IPS-18a (cell line): ENCODE measurements around the gene RMND5B.
"Not testable (repeated sequence)": the region's sequence is repeated elsewhere in the genome, so short reads cannot be mapped to it uniquely, and the experiment has no call there.

Source experiments
- H3K27ac ChIP-seq: one replicate; pipeline ENCODE4 v1.5.1; 2013; ENCODE audit warnings: low read length
- H3K27me3 ChIP-seq: one replicate; pipeline ENCODE4 v1.6.1; 2013; ENCODE audit warnings: mild to moderate bottlenecking, low read length; ENCODE audit not compliant: control insufficient read depth, insufficient read depth
- H3K36me3 ChIP-seq: one replicate; pipeline ENCODE4 v1.6.1; 2013; ENCODE audit warnings: low read depth, low read length; ENCODE audit not compliant: control insufficient read depth
- H3K4me1 ChIP-seq: one replicate; pipeline ENCODE4 v1.6.1; 2013; ENCODE audit warnings: low read depth, low read length; ENCODE audit not compliant: control insufficient read depth
- H3K4me3 ChIP-seq: one replicate; pipeline ENCODE4 v1.5.1; 2013; ENCODE audit warnings: low read length
- H3K9ac ChIP-seq: one replicate; pipeline ENCODE4 v1.6.1; 2013; ENCODE audit warnings: mild to moderate bottlenecking, low read length, moderate library complexity
- H3K9me3 ChIP-seq: one replicate; pipeline ENCODE4 v1.6.1; 2013; ENCODE audit warnings: low read depth, low read length; ENCODE audit not compliant: control insufficient read depth

RMND5B gene

DNA sequence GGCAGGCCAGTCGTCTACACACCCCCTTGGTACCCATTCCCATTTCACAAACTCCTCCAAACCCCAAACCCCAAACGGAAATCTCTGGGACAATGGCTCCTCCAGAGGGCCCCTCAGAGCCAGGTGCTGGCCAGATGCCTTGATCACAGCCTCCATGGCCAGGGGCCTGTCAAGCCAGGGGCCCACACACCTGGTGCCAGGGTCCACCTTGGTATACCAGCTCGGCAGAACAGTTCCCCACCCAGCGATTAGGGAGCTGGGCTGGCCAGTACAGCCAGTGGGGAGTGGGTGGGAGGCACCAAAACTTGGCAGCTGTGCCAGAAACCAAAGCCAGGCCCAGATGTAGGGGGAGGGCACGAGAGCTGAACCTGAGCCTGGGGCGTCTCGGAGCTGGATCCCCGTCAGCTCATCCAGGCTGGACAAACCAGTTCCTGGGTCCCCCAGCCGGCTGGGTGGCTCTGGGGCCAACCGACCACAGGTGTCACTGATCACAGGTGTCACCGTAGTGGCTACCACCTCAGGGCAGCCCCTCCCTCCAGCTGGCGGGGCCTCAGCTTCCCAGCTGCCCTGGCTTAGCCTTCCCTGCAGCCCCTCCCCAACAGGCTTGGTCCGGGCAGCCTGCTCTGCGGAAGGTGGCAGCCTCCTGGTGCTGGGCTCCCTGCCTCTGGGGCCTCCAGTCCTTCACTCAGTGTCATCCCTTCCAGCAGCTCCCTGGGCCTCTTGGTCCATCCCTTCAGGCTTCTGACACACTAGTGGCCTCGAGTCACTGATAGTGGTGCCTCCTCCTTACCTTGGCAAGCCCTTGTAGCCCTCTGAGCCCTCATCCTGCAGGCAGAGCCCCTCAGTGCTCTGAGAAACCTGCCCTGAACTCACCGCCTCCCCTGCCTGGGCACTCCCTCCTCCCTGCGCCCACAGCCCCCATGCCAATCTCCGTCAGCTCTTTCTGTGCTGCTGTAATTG lies 6.6 kb upstream of the RMND5B start:
- Histone ChIP-seq H3K4me1 (peaks cover 37% of the 10 kb centered on the region), H3K27me3 (no peaks in the 10 kb centered on the region), H3K36me3 (peaks cover 39% of the 10 kb centered on the region), H3K27ac (no peak overlapping the region), H3K9ac (no peak overlapping the region), H3K9me3 (no peaks in the 10 kb centered on the region), H3K4me3 (no peak overlapping the region)

DNA sequence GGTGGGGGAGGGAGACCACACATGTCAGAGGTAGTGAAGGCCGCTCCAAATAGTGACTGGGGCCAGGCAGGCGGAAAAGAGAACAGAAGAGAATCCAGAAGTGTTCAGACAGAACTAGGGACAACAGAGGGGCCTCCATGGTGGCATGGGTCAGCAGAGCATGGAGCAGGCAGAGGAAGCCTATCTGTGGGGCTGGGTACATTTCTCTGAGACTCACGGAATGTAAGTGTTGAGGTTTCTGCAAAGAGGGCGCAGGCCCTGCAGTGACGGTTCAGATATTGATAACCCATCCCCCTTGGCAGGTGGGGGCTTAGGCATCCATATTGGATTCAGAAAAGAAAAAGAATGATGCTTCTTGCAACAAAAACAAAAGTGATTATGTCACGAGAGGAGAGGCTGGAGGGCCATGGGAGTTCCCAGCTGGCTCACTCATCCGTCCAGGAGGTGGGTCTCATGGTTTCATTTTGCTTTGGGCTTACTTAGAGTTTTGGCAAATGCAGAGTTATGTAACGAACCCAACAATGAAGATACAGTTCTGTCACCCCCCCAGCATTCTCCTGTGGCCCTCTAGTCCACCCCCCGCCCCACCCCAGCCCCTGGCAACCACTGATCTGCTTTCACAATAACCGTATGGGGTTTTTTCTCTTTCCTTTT lies 5.4 kb upstream of the RMND5B start:
- Histone ChIP-seq H3K27ac (peak overlapping the region; percentile 69), H3K4me1 (peaks cover 41% of the 10 kb centered on the region), H3K9ac (peak overlapping the region; percentile 53), H3K27me3 (no peaks in the 10 kb centered on the region), H3K4me3 (no peak overlapping the region), H3K36me3 (peaks cover 31% of the 10 kb centered on the region), H3K9me3 (no peaks in the 10 kb centered on the region)

DNA sequence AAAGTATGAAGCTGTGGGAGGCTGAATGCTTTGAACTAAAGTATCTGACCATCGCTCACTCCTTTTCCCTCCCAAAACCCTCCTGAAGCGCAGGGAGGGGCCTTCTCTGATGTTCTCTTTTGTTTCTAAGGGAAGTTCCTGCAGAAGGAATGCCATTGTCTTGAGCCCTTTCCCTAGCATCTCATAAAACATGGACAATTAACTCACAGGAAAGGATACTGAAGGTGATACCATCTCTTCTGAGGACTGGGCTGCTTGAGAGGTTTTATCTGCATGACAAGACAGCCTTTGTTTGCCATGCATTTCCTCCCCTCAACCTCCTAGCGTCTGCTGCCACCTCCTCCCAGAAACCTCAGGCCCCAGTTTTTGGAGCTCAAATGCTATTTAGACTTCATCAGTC lies 4.3 kb upstream of the RMND5B start:
- Histone ChIP-seq H3K9ac (peak overlapping the region; percentile 53), H3K27ac (peak overlapping the region; percentile 95), H3K4me3 (peak overlapping the region; percentile 19), H3K36me3 (peaks cover 23% of the 10 kb centered on the region), H3K4me1 (peaks cover 41% of the 10 kb centered on the region), H3K27me3 (no peaks in the 10 kb centered on the region), H3K9me3 (no peaks in the 10 kb centered on the region)

DNA sequence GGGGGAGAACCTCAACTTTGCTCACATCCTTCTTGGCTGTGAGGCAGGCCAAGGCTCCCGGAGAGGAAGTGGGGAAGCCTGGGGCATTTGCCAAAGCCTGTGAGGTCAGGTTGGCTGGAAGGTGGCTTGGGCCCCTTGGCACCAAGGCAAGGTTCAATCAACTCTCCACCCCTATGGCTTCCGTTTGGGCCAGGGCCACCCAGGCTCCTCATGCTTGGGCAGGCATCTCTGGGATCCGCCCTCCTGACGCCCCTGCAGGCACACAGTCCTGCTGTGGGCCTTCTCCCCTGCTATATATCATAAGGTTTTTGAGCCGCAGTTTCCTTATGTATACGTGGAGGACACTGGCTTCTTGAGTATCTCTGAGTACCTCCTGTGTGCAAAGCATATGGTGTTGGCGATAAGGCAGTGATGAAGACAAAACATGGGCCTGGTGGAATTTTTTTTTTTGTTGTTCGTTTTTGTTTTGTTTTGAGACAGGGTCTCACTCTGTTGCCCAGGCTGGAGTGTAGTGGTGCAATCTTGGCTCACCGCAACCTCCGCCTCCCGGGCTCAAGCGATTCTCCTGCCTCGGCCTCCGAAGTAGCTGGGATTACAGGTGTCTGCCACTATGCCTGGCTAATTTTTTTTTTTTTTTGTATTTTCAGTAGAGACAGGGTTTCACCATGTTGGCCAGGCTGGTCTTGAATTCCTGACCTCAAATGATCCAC lies 3.4 kb upstream of the RMND5B start:
- Histone ChIP-seq H3K27ac (peak overlapping the region; percentile 95), H3K36me3 (peaks cover 14% of the 10 kb centered on the region), H3K9ac (peak overlapping the region; percentile 53)

DNA sequence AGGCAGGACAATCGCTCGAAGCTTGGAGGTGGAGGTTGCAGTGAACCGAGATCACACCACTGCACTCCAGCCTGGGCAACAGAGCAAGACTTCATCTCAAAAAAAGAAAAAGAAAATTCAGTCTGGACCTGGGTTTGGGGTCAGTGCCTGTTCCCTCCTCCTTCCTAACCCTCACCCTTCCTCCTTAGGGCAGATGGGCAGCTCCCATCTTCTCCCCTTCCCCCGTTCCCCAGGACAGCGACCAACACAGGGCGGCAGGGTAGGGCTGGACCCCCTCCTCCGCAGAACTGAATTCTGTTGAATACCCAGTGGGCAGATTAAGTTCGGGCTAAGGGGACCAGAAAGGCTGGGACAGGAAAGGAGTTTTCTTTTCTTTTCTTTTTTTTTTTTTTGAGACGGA lies 1.5 kb upstream of the RMND5B start:
- Histone ChIP-seq H3K27ac (no peak overlapping the region), H3K4me1 (peaks cover 38% of the 10 kb centered on the region), H3K9ac (peak overlapping the region; percentile 17), H3K4me3 (no peak overlapping the region), H3K27me3 (no peaks in the 10 kb centered on the region), H3K36me3 (peaks cover 5% of the 10 kb centered on the region), H3K9me3 (no peaks in the 10 kb centered on the region)

More for the DNA sequence above, 3.4 kb upstream of the RMND5B start:
- not testable (repeated sequence) for H3K9me3 ChIP-seq, H3K27me3 ChIP-seq
- Histone ChIP-seq H3K4me1 (peaks cover 45% of the 10 kb centered on the region), H3K4me3 (peak overlapping the region; percentile 19)

DNA sequence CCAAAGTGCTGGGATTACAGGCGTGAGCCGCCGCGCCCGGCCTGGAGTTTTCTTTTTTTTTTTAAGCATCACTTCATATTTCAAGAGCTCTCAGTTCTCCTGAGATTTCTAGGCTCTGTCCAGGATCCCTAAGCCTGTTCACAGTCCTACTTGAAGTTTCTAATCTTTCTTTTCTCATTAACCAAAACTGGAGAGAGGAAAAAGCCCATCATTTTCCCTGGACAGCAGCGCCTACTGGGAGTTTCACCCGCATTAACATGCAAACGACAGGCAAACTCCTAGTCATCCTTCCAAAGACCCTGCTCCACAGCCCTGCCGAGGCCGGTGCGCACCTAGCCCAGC lies 609 bp upstream of the RMND5B start:
- H3K36me3 ChIP-seq, H3K9me3 ChIP-seq, H3K27me3 ChIP-seq: not testable (repeated sequence)
- Histone ChIP-seq H3K4me3 (peak overlapping the region; percentile 86), H3K9ac (peak overlapping the region; percentile 82), H3K4me1 (peaks cover 34% of the 10 kb centered on the region), H3K27ac (peak overlapping the region; percentile 68)

DNA sequence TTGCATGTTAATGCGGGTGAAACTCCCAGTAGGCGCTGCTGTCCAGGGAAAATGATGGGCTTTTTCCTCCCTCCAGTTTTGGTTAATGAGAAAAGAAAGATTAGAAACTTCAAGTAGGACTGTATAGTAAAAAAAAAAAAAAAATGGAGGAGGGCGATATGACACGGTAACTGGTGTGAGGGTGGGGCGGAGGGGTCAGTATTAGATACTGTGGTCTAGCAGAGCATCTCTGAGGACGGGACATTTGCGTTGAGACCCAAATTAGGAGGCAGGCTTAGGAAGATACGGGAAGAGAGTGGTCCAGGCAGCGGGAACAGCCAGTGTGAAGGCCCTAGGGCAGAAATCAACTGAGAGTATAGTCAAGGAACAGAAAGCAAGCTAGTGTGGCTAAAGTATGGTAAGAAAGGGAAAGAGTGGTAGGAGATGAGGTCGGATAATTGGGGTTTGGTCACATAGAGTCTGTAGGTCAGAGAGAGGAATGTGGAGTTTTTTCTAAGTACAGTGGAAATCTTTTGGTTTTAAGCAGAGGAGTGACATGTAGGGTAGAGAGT lies 707 bp downstream of the RMND5B start:
- H3K9me3 ChIP-seq, result no peaks in the 10 kb centered on the region

DNA sequence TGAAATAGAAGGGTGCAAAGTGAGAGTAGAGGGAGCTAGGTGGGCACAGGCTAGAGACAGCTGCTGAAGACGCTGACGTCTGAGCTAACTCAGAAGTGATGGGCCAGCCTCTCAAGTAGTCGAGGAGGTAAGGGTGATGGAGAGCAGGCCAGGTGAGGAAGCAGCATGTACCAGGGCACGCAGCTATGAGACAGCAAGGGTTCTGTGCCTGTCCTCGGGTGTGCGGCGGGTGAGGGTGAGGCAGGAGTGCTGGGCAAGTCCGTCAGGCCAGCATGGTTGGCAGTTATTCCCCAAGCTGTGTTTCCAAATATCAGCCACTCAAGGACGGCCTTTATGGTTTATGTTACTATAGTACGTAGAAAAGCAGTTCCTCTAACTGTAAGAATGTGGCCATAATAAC lies 6.2 kb downstream of the RMND5B start:
- H3K4me3 ChIP-seq, result no peak overlapping the region
- H3K9ac ChIP-seq, result no peak overlapping the region
- peaks cover 50% of the 10 kb centered on the region for H3K36me3 ChIP-seq
- peaks cover 4% of the 10 kb centered on the region for H3K4me1 ChIP-seq
- H3K27ac ChIP-seq, result no peak overlapping the region
- H3K9me3 ChIP-seq, result no peaks in the 10 kb centered on the region
- H3K27me3 ChIP-seq, result no peaks in the 10 kb centered on the region

More for the DNA sequence above, 707 bp downstream of the RMND5B start:
- Histone ChIP-seq H3K36me3 (peaks cover 14% of the 10 kb centered on the region), H3K27ac (peak overlapping the region; percentile 62), H3K4me3 (peak overlapping the region; percentile 86), H3K9ac (peak overlapping the region; percentile 82), H3K4me1 (peaks cover 28% of the 10 kb centered on the region), H3K27me3 (no peaks in the 10 kb centered on the region)

DNA sequence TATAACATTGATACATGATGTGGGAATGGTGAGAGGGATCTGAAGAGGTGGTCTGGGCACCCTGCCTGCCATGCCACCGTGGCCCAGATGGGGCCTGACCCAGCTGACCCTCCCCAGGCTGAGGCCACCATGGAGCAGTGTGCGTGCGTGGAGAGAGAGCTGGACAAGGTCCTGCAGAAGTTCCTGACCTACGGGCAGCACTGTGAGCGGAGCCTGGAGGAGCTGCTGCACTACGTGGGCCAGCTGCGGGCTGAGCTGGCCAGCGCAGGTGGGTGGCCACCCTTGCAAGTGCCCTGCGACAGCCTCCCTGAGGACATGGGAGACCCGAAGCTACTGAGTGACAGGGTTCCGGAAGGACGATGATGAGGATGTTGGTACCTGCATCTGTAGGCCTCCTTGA lies 7.2 kb downstream of the RMND5B start:
- no peak overlapping the region for H3K27ac ChIP-seq

DNA sequence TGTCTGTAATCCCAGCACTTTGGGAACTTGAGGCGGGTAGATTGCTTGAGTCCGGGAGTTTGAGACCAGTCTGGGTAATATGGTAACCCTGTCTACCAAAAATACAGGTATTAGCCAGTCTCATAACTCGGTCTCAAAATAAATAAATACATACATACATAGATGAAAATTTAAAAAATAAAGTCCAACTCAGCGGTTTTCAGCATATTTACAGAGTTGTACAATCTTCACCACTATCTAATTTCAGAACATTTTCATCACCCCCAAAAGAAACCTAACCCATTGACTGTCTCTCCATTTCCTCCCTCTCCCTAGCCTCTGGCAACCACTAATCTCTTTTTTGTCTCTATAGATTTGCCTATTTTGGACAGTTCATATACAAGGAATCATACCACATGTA lies 10.7 kb downstream of the RMND5B start:
- Histone ChIP-seq H3K4me3 (no peak overlapping the region), H3K27ac (no peak overlapping the region), H3K9me3 (no peaks in the 10 kb centered on the region), H3K27me3 (no peaks in the 10 kb centered on the region), H3K36me3 (peaks cover 71% of the 10 kb centered on the region), H3K9ac (no peak overlapping the region), H3K4me1 (no peaks in the 10 kb centered on the region)

More for the DNA sequence above, 7.2 kb downstream of the RMND5B start:
- peaks cover 60% of the 10 kb centered on the region for H3K36me3 ChIP-seq
- no peaks in the 10 kb centered on the region for H3K27me3 ChIP-seq
- H3K9ac ChIP-seq, result no peak overlapping the region
- no peak overlapping the region for H3K4me3 ChIP-seq
- peaks cover 4% of the 10 kb centered on the region for H3K4me1 ChIP-seq
- no peaks in the 10 kb centered on the region for H3K9me3 ChIP-seq

DNA sequence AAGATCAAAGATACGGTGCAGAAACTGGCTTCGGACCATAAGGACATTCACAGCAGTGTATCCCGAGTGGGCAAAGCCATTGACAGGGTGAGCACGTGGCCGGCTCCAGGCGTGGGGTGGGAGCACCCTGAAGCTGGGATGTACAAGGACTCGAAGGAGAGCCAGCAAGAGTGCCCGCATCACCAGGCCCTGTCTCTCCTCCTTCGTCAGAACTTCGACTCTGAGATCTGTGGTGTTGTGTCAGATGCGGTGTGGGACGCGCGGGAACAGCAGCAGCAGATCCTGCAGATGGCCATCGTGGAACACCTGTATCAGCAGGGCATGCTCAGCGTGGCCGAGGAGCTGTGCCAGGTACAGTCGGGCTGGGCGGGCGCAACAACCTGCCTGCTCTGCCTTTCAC lies 11.8 kb downstream of the RMND5B start:
- no peaks in the 10 kb centered on the region for H3K9me3 ChIP-seq

More for the DNA sequence above, 11.8 kb downstream of the RMND5B start:
- no peak overlapping the region for H3K9ac ChIP-seq
- H3K4me3 ChIP-seq, result no peak overlapping the region
- H3K36me3 ChIP-seq, result peaks cover 80% of the 10 kb centered on the region
- no peaks in the 10 kb centered on the region for H3K27me3 ChIP-seq
- H3K27ac ChIP-seq, result no peak overlapping the region
- no peaks in the 10 kb centered on the region for H3K4me1 ChIP-seq
